Measurements from ENCODE around the gene NF2.

Gene NF2

DNA sequence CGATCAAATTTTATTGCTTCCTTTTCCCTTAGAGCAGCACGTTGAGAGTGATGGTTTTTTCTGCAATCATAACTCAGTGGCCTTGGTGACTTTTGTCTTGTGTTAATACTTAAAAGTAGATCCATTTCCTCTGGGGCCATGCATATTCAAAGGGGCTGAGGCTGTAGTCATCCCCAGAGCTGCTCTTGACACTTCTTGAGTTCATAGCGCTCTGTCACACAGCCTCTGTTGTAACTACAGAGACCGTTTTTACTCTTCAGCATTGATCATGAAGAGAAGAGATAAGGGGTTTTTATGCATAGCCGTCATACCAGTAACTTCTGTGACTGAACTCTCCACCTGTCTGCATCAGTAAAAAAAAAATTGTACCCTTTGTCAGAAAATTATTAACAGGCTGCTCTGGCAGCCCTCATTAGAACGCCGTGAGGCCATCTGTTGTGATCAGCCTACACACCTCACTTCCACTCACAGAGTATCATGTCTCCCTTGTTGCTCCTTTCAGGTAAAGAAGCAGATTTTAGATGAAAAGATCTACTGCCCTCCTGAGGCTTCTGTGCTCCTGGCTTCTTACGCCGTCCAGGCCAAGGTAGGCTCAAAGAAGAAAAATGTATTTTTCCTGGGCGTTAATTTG, 38.4 kb downstream of the NF2 start:
- in situ Hi-C loops (cut with HindIII; ENCODE audit: low pct_ligation_motif_present, low sequenced_read_pairs), result no loop called here
- Histone ChIP-seq H3K27ac (no peak overlapping the region), H3K4me3 (ENCODE audit: low read depth, low read length) (no peak overlapping the region), H3K36me3 (replicated peaks) (peaks cover 23% of the 10 kb centered on the region), H3K27me3 (replicated peaks) (no peaks in the 10 kb centered on the region)
- TF ChIP-seq, protein P1, sequence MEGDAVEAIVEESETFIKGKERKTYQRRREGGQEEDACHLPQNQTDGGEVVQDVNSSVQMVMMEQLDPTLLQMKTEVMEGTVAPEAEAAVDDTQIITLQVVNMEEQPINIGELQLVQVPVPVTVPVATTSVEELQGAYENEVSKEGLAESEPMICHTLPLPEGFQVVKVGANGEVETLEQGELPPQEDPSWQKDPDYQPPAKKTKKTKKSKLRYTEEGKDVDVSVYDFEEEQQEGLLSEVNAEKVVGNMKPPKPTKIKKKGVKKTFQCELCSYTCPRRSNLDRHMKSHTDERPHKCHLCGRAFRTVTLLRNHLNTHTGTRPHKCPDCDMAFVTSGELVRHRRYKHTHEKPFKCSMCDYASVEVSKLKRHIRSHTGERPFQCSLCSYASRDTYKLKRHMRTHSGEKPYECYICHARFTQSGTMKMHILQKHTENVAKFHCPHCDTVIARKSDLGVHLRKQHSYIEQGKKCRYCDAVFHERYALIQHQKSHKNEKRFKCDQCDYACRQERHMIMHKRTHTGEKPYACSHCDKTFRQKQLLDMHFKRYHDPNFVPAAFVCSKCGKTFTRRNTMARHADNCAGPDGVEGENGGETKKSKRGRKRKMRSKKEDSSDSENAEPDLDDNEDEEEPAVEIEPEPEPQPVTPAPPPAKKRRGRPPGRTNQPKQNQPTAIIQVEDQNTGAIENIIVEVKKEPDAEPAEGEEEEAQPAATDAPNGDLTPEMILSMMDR (IDR thresholded peaks at IDR 0.05; ENCODE audit: low read depth, low read length, missing control alignments), result no peak
- DNase-seq, result no peak

DNA sequence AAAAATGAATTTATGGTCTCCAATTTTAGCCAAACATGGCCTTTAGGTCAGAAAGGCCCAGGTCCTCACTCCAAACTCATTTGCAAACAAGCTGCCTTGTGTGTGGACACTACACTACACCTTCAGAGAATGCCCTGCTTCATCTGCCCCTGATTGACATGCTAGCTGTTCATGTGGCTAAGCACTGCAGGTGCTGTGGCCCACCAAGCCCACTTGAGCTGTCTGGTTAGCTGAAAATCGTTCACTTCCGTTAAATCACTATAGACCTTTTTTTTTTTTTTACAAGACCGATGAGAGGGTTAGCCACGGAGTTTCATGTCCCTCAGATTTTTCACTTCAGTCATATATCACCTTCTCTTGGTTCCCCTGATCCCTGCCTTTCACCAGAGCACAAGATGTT, 39.3 kb downstream of the NF2 start:
- Histone ChIP-seq H3K27ac (no peak overlapping the region), H3K36me3 (replicated peaks) (peaks cover 22% of the 10 kb centered on the region), H3K27me3 (replicated peaks) (no peaks in the 10 kb centered on the region), H3K4me3 (ENCODE audit: low read depth, low read length) (no peak overlapping the region)
- TF ChIP-seq, protein P1 (IDR thresholded peaks at IDR 0.05; ENCODE audit: low read depth, low read length, missing control alignments), result no peak
- DNase-seq, result no peak
- in situ Hi-C loops (cut with HindIII; ENCODE audit: low pct_ligation_motif_present, low sequenced_read_pairs), result no loop called here

GRCh38 chr22:29647954-29648737, 44.7 kb downstream of the NF2 start:
- TF ChIP-seq, protein P1 (IDR thresholded peaks at IDR 0.05; ENCODE audit: low read depth, low read length, missing control alignments), result no peak
- Histone ChIP-seq H3K4me3 (ENCODE audit: low read depth, low read length) (no peak overlapping the region), H3K36me3 (replicated peaks) (peaks cover 17% of the 10 kb centered on the region), H3K27ac (no peak overlapping the region), H3K27me3 (replicated peaks) (no peaks in the 10 kb centered on the region)
- in situ Hi-C loops (cut with HindIII; ENCODE audit: low pct_ligation_motif_present, low sequenced_read_pairs), result no loop called here
- DNase-seq, result no peak

- TF ChIP-seq, protein P1 (IDR thresholded peaks at IDR 0.05; ENCODE audit: low read depth, low read length, missing control alignments), result no peak
- H3K27me3 ChIP-seq (replicated peaks), result no peaks in the 10 kb centered on the region
- H3K4me3 ChIP-seq (ENCODE audit: low read depth, low read length), result no peak overlapping the region
- no peak overlapping the region for H3K27ac ChIP-seq
- peaks cover 18% of the 10 kb centered on the region for H3K36me3 ChIP-seq (replicated peaks)
- DNase-seq, result no peak
- in situ Hi-C loops (cut with HindIII; ENCODE audit: low pct_ligation_motif_present, low sequenced_read_pairs), result no loop called here
Measured at GRCh38 chr22:29650370-29650769, 46.9 kb downstream of the NF2 start.

- in situ Hi-C loops (cut with HindIII; ENCODE audit: low pct_ligation_motif_present, low sequenced_read_pairs), result no loop called here
- TF ChIP-seq, protein P1 (IDR thresholded peaks at IDR 0.05; ENCODE audit: low read depth, low read length, missing control alignments), result no peak
Measured at GRCh38 chr22:29651652-29652051, 48.2 kb downstream of the NF2 start.

More at GRCh38 chr22:29651652-29652051, 48.2 kb downstream of the NF2 start:
- Histone ChIP-seq H3K36me3 (replicated peaks) (peaks cover 10% of the 10 kb centered on the region), H3K4me3 (ENCODE audit: low read depth, low read length) (no peak overlapping the region), H3K27ac (no peak overlapping the region), H3K27me3 (replicated peaks) (no peaks in the 10 kb centered on the region)
- DNase-seq, result no peak

All from brain microvascular endothelial cell (primary cell).